ENCODE data around the gene CCNY. TPM values are rescaled to one million over a fixed set of nuclear protein-coding genes. Genes with fewer than 3 reads are reported as not detected.

CCNY gene
- total and polyA plus RNA-seq, 2 of the 13 experiments (the other 11 are each of a cell fraction or from before 2014, with no cell fraction given) = 48.2 to 54.7 TPM

- TF ChIP-seq DNMT3B (CRISPR knock-in tag; conservative IDR thresholded peaks at IDR 0.05) (no peak), CHD2 (IDR thresholded peaks at IDR 0.05; ENCODE audit: low read depth, low read length) (no peak), TBX2 (CRISPR knock-in tag; IDR thresholded peaks at IDR 0.05; ENCODE audit: borderline replicate concordance) (peak; percentile 48; the same call in 1 of the 2 replicates), DDIT3 (CRISPR knock-in tag; IDR thresholded peaks at IDR 0.05) (no peak), SP5 (CRISPR knock-in tag; IDR thresholded peaks at IDR 0.05; ENCODE audit: borderline replicate concordance, low read depth) (no peak), HOXA3 (CRISPR knock-in tag; IDR thresholded peaks at IDR 0.05) (0 out of 2 replicates have a peak, but pooled peaks have one; percentile 39), NFKB2 (CRISPR knock-in tag; IDR thresholded peaks at IDR 0.05; ENCODE audit: borderline replicate concordance) (no peak), PREB (CRISPR knock-in tag; IDR thresholded peaks at IDR 0.05) (no peak), PITX1 (CRISPR knock-in tag; IDR thresholded peaks at IDR 0.05) (no peak), YY1 (IDR thresholded peaks at IDR 0.05; ENCODE audit: insufficient read depth, insufficient replicate concordance, low read depth, low read length) (no peak), NCOA2 (CRISPR knock-in tag; IDR thresholded peaks at IDR 0.05) (peak; percentile 19; the same call in 1 of the 2 replicates), DR1 (CRISPR knock-in tag; IDR thresholded peaks at IDR 0.05) (no peak), IKZF5 (CRISPR knock-in tag; IDR thresholded peaks at IDR 0.05) (0 out of 2 replicates have a peak, but pooled peaks have one; percentile 64), ZFP1 (CRISPR knock-in tag; IDR thresholded peaks at IDR 0.05) (no peak), ZNF207 (IDR thresholded peaks at IDR 0.05; ENCODE audit: borderline replicate concordance) (no peak), ZMYM2 (CRISPR knock-in tag; IDR thresholded peaks at IDR 0.05) (no peak), ETV5 (CRISPR knock-in tag; IDR thresholded peaks at IDR 0.05; ENCODE audit: borderline replicate concordance) (peak; percentile 74; the same call in 1 of the 2 replicates), ZBTB49 (CRISPR knock-in tag; IDR thresholded peaks at IDR 0.05; ENCODE audit: borderline replicate concordance) (no peak), HINFP (CRISPR knock-in tag; IDR thresholded peaks at IDR 0.05; ENCODE audit: low read depth) (0 out of 2 replicates have a peak, but pooled peaks have one; percentile 43), ZNF687 (CRISPR knock-in tag; IDR thresholded peaks at IDR 0.05) (peak; percentile 62)
These were observed 126.2 kb downstream of the CCNY start (continued) for GRCh38 chr10:35462491-35462934.

All from HepG2 (cell line).